OCI-LY1 (cell line): ENCODE measurements around the gene ACTG2.

Experiments
- H2AFZ ChIP-seq: fragments of 200-600 bp; sonication (generic), shearing (Covaris generic); 2 replicates; pipeline ENCODE4 v1.6.0; 2014; ENCODE audit warnings: antibody characterized with exemption, mild to moderate bottlenecking, low read length
- H3F3A ChIP-seq: fragments of 200-600 bp; sonication (generic), shearing (Covaris generic); 2 replicates; pipeline ENCODE4 v1.6.0; 2014; ENCODE audit warnings: mild to moderate bottlenecking, antibody characterized with exemption, low read length, moderate library complexity; ENCODE audit not compliant: insufficient read depth
- H3K27ac ChIP-seq: fragments of 200-600 bp; sonication (generic); 2 replicates; pipeline ENCODE4 v1.5.1; 2014; ENCODE audit warnings: low read length, mixed run types, mild to moderate bottlenecking, low read depth; ENCODE audit not compliant: poor library complexity, severe bottlenecking
- H3K27me3 ChIP-seq: fragments of 200-600 bp; sonication (generic); 2 replicates; pipeline ENCODE4 v1.6.0; 2014; ENCODE audit warnings: antibody characterized with exemption, mild to moderate bottlenecking, low read length, moderate library complexity; ENCODE audit not compliant: insufficient read depth
- H3K36me3 ChIP-seq: fragments of 200-600 bp; sonication (generic); 2 replicates; pipeline ENCODE4 v1.6.1; 2014; ENCODE audit warnings: mild to moderate bottlenecking, antibody characterized with exemption, low read length, moderate library complexity, mixed read lengths; ENCODE audit not compliant: insufficient read depth
- H3K4me1 ChIP-seq: fragments of 200-600 bp; sonication (generic); 2 replicates; pipeline ENCODE4 v1.5.1; 2014; ENCODE audit warnings: mild to moderate bottlenecking, low read length, moderate library complexity; ENCODE audit not compliant: insufficient read depth, severe bottlenecking
- H3K4me2 ChIP-seq: fragments of 200-600 bp; sonication (generic), shearing (Covaris generic); 2 replicates; pipeline ENCODE4 v1.6.1; 2014; ENCODE audit warnings: low read length
- H3K4me3 ChIP-seq: fragments of 200-600 bp; sonication (generic); 2 replicates; pipeline ENCODE4 v1.5.1; 2014; ENCODE audit warnings: low read length, low read depth, mild to moderate bottlenecking, mixed read lengths; ENCODE audit not compliant: poor library complexity, severe bottlenecking
- H3K79me2 ChIP-seq: fragments of 200-600 bp; shearing (Covaris generic); 2 replicates; pipeline ENCODE4 v1.6.1; 2016; ENCODE audit warnings: mixed run types, low read length, mixed read lengths; ENCODE audit not compliant: insufficient read depth
- H3K9ac ChIP-seq: fragments of 200-600 bp; sonication (generic), shearing (Covaris generic); 2 replicates; pipeline ENCODE4 v1.6.1; 2014; ENCODE audit warnings: mild to moderate bottlenecking, low read length, mixed read lengths
- H3K9me2 ChIP-seq: fragments of 200-600 bp; sonication (generic), shearing (Covaris generic); 2 replicates; pipeline ENCODE4 v1.6.1; 2014; ENCODE audit warnings: low read depth, mild to moderate bottlenecking, low read length, mixed read lengths
- H3K9me3 ChIP-seq: fragments of 200-600 bp; shearing (Covaris generic); 2 replicates; pipeline ENCODE4 v1.6.1; 2014; ENCODE audit warnings: low read length, mixed read lengths
- H4K20me1 ChIP-seq: fragments of 200-600 bp; sonication (generic), shearing (Covaris generic); 2 replicates; pipeline ENCODE4 v1.6.0; 2016; ENCODE audit warnings: mild to moderate bottlenecking, low read length; ENCODE audit not compliant: insufficient read depth
- EZH2 ChIP-seq: fragments of 200-600 bp; sonication (generic), shearing (Covaris generic); IDR thresholded peaks from 2 replicates; pipeline ENCODE4 v1.8.0; 2017; ENCODE audit warnings: borderline replicate concordance, mixed run types, mild to moderate bottlenecking, antibody characterized with exemption, low read length, moderate library complexity, mixed read lengths
- TF ChIP-seq, protein P1 (sequence below): fragments of 200-600 bp; sonication (generic), shearing (Covaris generic); IDR thresholded peaks from 2 replicates; pipeline ENCODE4 v1.5.1; 2017; ENCODE audit warnings: mild to moderate bottlenecking, antibody characterized with exemption, low read length, moderate library complexity, mixed read lengths

The ACTG2 gene

DNA sequence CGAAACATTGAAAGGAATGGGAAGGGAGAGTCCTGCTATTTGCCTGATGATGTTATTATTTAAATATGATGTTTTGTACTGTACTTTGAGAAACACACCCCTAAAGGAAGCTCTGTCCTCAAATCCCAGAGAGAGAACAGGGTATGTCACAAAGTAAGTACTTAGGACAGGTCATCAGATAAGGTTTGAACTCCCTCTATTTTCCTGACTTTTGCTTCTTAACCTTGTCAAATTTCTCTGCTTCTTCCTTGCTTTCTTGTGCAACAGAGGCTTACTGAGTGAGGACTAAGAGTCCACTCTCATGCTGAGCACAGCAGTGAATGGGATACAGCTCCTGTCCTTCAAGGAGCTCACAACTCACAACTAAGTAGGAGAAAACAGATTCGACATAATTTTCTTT is 37.6 kb downstream of the ACTG2 start:
- no peaks in the 10 kb centered on the region for H4K20me1 ChIP-seq
- H3K9ac ChIP-seq: no peak overlapping the region

DNA sequence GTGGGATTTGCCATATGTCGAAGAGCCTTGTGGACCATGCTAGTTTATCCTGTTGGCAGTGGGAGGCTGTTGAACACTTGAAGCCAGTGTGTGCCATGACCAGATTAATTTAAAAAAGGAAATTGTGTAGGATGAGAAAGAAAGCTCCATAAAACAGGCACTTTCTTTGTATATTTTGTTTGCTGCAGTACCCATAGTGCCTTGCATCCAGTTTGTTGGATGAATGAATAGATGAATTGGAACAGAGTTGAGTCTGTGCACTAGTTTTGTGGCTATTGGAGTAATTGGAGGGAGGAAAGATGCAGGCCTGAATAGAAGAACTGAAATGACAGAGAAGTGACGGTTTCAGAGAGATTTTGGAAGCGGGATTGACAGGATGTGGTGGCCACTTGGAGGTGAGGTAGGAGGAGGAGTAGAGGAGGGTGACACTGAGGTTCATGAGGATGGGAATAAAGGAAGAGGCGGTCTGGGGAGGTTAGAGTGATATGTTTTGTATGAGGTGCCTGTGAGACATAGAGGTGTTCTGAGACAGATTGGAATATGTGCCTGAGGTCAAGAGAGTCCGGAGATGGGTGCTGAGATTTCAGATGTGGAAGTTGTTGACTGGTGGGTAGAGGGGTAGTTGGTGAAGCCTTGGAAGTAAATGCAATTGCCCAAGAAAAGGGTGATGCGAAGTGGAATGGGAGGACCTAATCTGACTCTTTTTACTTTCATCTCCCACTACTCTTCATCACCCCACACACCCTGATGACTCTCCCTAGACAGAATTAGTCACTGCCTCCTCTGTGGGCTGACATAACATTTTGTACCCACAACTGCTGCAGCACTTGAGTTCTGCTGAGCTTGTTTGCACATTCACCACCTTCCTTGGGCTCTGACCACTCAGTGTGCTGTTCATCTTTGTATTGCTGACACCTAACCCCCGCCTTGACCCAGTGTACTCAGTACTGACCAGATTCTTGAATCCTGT is 39.0 kb downstream of the ACTG2 start:
- Histone ChIP-seq H3K79me2 (peaks cover 65% of the 10 kb centered on the region), H3F3A (no peaks in the 10 kb centered on the region), H3K27me3 (no peaks in the 10 kb centered on the region), H3K27ac (no peak overlapping the region), H3K4me3 (no peak overlapping the region), H2AFZ (no peak overlapping the region), H3K4me1 (peaks cover 24% of the 10 kb centered on the region), H3K36me3 (peaks cover 48% of the 10 kb centered on the region; the same call in 1 of the 2 replicates), H4K20me1 (no peaks in the 10 kb centered on the region), H3K4me2 (no peak overlapping the region), H3K9me3 (no peaks in the 10 kb centered on the region), H3K9ac (no peak overlapping the region), H3K9me2 (no peaks in the 10 kb centered on the region)
- no peak for TF ChIP-seq EZH2
- TF ChIP-seq, protein P1, sequence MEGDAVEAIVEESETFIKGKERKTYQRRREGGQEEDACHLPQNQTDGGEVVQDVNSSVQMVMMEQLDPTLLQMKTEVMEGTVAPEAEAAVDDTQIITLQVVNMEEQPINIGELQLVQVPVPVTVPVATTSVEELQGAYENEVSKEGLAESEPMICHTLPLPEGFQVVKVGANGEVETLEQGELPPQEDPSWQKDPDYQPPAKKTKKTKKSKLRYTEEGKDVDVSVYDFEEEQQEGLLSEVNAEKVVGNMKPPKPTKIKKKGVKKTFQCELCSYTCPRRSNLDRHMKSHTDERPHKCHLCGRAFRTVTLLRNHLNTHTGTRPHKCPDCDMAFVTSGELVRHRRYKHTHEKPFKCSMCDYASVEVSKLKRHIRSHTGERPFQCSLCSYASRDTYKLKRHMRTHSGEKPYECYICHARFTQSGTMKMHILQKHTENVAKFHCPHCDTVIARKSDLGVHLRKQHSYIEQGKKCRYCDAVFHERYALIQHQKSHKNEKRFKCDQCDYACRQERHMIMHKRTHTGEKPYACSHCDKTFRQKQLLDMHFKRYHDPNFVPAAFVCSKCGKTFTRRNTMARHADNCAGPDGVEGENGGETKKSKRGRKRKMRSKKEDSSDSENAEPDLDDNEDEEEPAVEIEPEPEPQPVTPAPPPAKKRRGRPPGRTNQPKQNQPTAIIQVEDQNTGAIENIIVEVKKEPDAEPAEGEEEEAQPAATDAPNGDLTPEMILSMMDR: no peak

More for the DNA sequence above, 37.6 kb downstream of the ACTG2 start:
- Histone ChIP-seq H3K9me2 (no peaks in the 10 kb centered on the region), H3K9me3 (no peaks in the 10 kb centered on the region), H3K79me2 (peaks cover 60% of the 10 kb centered on the region), H3K27me3 (no peaks in the 10 kb centered on the region), H3K36me3 (peaks cover 36% of the 10 kb centered on the region; the same call in 1 of the 2 replicates), H3K27ac (no peak overlapping the region), H2AFZ (no peak overlapping the region), H3K4me1 (peaks cover 30% of the 10 kb centered on the region), H3K4me3 (no peak overlapping the region), H3F3A (no peaks in the 10 kb centered on the region), H3K4me2 (no peak overlapping the region)
- TF ChIP-seq, protein P1: no peak
- no peak for TF ChIP-seq EZH2

DNA sequence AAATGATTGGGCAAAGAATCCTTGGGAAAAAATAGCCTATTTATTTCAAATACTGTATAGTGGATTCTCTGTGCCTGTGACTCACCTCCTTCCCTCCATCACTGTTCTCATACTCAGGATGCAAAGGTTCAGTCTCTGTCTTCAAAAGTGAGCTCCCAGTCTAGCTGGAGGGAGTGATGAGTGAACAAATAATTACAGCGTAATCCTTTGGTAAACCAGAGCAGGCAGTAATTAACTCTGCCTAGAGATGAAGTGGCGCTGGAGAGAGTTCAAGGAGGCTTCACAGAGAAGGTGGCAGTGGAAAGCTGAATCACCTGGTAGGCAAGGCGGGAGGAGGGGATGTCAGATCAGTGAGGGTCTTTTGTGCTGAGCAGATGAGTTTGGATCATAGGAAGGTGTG is 40.4 kb downstream of the ACTG2 start:
- Histone ChIP-seq H3K79me2 (peaks cover 55% of the 10 kb centered on the region), H3F3A (no peaks in the 10 kb centered on the region), H3K9me2 (no peaks in the 10 kb centered on the region), H4K20me1 (no peaks in the 10 kb centered on the region), H3K27ac (no peak overlapping the region), H2AFZ (no peak overlapping the region), H3K9ac (no peak overlapping the region), H3K4me1 (peaks cover 13% of the 10 kb centered on the region), H3K36me3 (peaks cover 59% of the 10 kb centered on the region; the same call in 1 of the 2 replicates), H3K4me3 (no peak overlapping the region), H3K9me3 (no peaks in the 10 kb centered on the region), H3K27me3 (no peaks in the 10 kb centered on the region), H3K4me2 (no peak overlapping the region)
- TF ChIP-seq, protein P1: no peak
- no peak for TF ChIP-seq EZH2
